ENCODE data around the gene UQCR11.

DNA sequence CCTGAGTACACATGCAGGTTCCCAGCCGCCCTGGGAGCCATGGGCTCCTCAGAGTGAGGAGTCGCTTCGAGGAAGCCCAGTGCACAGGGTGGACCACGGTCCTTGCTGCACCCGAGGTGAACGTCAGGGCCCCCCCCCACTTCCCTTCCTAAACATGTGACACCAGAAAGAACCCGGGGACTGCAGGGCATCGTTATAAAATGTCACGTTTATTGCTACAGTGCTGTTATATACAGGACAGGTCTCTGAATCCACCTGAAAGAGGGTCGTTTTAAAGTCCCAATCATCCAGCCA lies 3.8 kb upstream of the UQCR11 start:
- TF ChIP-seq, protein P1, sequence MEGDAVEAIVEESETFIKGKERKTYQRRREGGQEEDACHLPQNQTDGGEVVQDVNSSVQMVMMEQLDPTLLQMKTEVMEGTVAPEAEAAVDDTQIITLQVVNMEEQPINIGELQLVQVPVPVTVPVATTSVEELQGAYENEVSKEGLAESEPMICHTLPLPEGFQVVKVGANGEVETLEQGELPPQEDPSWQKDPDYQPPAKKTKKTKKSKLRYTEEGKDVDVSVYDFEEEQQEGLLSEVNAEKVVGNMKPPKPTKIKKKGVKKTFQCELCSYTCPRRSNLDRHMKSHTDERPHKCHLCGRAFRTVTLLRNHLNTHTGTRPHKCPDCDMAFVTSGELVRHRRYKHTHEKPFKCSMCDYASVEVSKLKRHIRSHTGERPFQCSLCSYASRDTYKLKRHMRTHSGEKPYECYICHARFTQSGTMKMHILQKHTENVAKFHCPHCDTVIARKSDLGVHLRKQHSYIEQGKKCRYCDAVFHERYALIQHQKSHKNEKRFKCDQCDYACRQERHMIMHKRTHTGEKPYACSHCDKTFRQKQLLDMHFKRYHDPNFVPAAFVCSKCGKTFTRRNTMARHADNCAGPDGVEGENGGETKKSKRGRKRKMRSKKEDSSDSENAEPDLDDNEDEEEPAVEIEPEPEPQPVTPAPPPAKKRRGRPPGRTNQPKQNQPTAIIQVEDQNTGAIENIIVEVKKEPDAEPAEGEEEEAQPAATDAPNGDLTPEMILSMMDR (conservative IDR thresholded peaks at IDR 0.05 in 1 of 2, IDR thresholded peaks at IDR 0.05 in 1 of 2; ENCODE audit: extremely low read depth in 1 of 2, insufficient read depth in 1 of 2, low read depth in 1 of 2, low read length in 2 of 2): no peak
- TF ChIP-seq EZH2 (IDR thresholded peaks at IDR 0.05; ENCODE audit: borderline replicate concordance, low read length): no peak

Data from mammary epithelial cell (primary cell).